AG04449 (cell line): ENCODE results near the gene SFN.

ENCODE experiments used
- CTCF ChIA-PET: fragments of 350-600 bp; formaldehyde crosslinking; extraction: SDS; loops from one replicate; lab custom pipeline; 2021; ENCODE audit warnings: antibody characterized with exemption; lab: Yijun Ruan, JAX
- POLR2A ChIA-PET: fragments of 400-600, 350-600 bp; formaldehyde crosslinking; extraction: SDS; loops from one replicate; lab custom pipeline; 2020; ENCODE audit warnings: antibody characterized with exemption, inconsistent platforms; lab: Yijun Ruan, JAX
- DNase-seq: peaks from one replicate; pipeline ENCODE4 v3.0.0-alpha.2; 2010; ENCODE audit warnings: low read depth, low spot score
- H3K4me3 ChIP-seq: 2 replicates; pipeline ENCODE4 v1.5.1; 2011; ENCODE audit warnings: low read depth, mild to moderate bottlenecking, control low read depth, low read length
- CTCF ChIP-seq: IDR thresholded peaks from one replicate; pipeline ENCODE4 v1.5.1; 2011; ENCODE audit warnings: mild to moderate bottlenecking, moderate library complexity, low read length, control low read depth, inconsistent platforms; ENCODE audit not compliant: insufficient read depth; ENCODE audit errors: missing control alignments

The SFN gene

GRCh38 chr1:26855636-26856035 is 7.3 kb upstream of the SFN start:
- DNase-seq, result no peak
- ChIA-PET CTCF (interaction anchor here (0.8 to 4.1 kb wide), 10 partner anchors 9 to 253 kb away, joined by 3 to 27 read pairs (median 4); no protein-coding TSS in a partner anchor), POLR2A (interaction anchor here (1.0 to 1.6 kb wide), 2 partner anchors 9 to 26 kb away, joined by 3 read pairs; no protein-coding TSS in a partner anchor)
- TF ChIP-seq CTCF, result no peak
- no peak overlapping the region for H3K4me3 ChIP-seq

GRCh38 chr1:26856181-26856580 is 6.8 kb upstream of the SFN start:
- CTCF ChIA-PET, result interaction anchor here (1.4 to 4.1 kb wide), 5 partner anchors 8 to 253 kb away, joined by 4 to 27 read pairs (median 4); no protein-coding TSS in a partner anchor
- TF ChIP-seq CTCF, result no peak
- H3K4me3 ChIP-seq, result no peak overlapping the region
- POLR2A ChIA-PET, result interaction anchor here (1.0 to 1.6 kb wide), 2 partner anchors 9 to 26 kb away, joined by 3 read pairs; no protein-coding TSS in a partner anchor
- DNase-seq, result no peak

GRCh38 chr1:26856604-26857469 is 6.1 kb upstream of the SFN start:
- DNase-seq, result no peak
- CTCF ChIA-PET, result interaction anchor here (1.7 to 6.0 kb wide), 9 partner anchors 7 to 47 kb away, joined by 4 to 52 read pairs (median 13); no protein-coding TSS in a partner anchor
- H3K4me3 ChIP-seq, result no peak overlapping the region
- no peak for TF ChIP-seq CTCF
- POLR2A ChIA-PET, result no interaction called here

GRCh38 chr1:26857473-26858060 is 5.4 kb upstream of the SFN start:
- ChIA-PET CTCF (interaction anchor here (1.0 to 6.0 kb wide), 14 partner anchors 7 to 260 kb away, joined by 3 to 52 read pairs (median 6); no protein-coding TSS in a partner anchor), POLR2A (no interaction called here)
- DNase-seq, result no peak
- no peak overlapping the region for H3K4me3 ChIP-seq
- TF ChIP-seq CTCF, result no peak

GRCh38 chr1:26858160-26858559 is 4.8 kb upstream of the SFN start:
- DNase-seq, result no peak
- H3K4me3 ChIP-seq, result no peak overlapping the region
- ChIA-PET CTCF (interaction anchor here (0.9 to 6.0 kb wide), 17 partner anchors 8 to 294 kb away, joined by 3 to 52 read pairs (median 6); no protein-coding TSS in a partner anchor), POLR2A (no interaction called here)
- TF ChIP-seq CTCF, result no peak
